Trophoblast cell (in vitro differentiated cells and primary cell): ENCODE data around the gene GAREM1.

Source experiments
- DNase-seq, 2 donors: peaks; one replicate each; pipeline ENCODE4 v3.0.0-alpha.2; 2016
- H2AFZ ChIP-seq: 2 replicates; pipeline ENCODE4 v1.6.1; 2013; ENCODE audit warnings: low read length, moderate library complexity, mild to moderate bottlenecking; ENCODE audit not compliant: insufficient read depth, poor library complexity
- H2AK5ac ChIP-seq: 2 replicates; pipeline ENCODE4 v1.6.1; 2013; ENCODE audit warnings: mild to moderate bottlenecking, low read length
- H2BK120ac ChIP-seq: 2 replicates; pipeline ENCODE4 v1.6.1; 2013; ENCODE audit warnings: low read length, mild to moderate bottlenecking, moderate library complexity; ENCODE audit not compliant: insufficient read depth, poor library complexity
- H2BK12ac ChIP-seq: 2 replicates; pipeline ENCODE4 v1.6.1; 2013; ENCODE audit warnings: mild to moderate bottlenecking, low read length, moderate library complexity
- H2BK5ac ChIP-seq: 2 replicates; pipeline ENCODE4 v1.6.1; 2013; ENCODE audit warnings: low read length, low read depth, moderate library complexity, mild to moderate bottlenecking; ENCODE audit not compliant: poor library complexity
- H3K14ac ChIP-seq: 2 replicates; pipeline ENCODE4 v1.6.1; 2013; ENCODE audit warnings: mild to moderate bottlenecking, low read length
- H3K18ac ChIP-seq: 2 replicates; pipeline ENCODE4 v1.6.1; 2013; ENCODE audit warnings: mild to moderate bottlenecking, low read length
- H3K23ac ChIP-seq: 2 replicates; pipeline ENCODE4 v1.6.1; 2013; ENCODE audit warnings: low read length
- H3K27ac ChIP-seq: 2 replicates; pipeline ENCODE4 v1.5.1; 2013; ENCODE audit warnings: low read depth, mild to moderate bottlenecking, inconsistent platforms, low read length, moderate library complexity
- H3K27me3 ChIP-seq: 2 replicates; pipeline ENCODE4 v1.6.1; 2013; ENCODE audit warnings: inconsistent platforms, mild to moderate bottlenecking, low read length, moderate library complexity; ENCODE audit not compliant: insufficient read depth
- H3K36me3 ChIP-seq, 2 experiments: 1 replicate in 1 of 2; 2 replicates in 1 of 2; pipeline ENCODE4 v1.6.1; 2013; ENCODE audit warnings: low read length in 2 of 2, mild to moderate bottlenecking in 2 of 2, moderate library complexity in 1 of 2; ENCODE audit not compliant: insufficient read depth in 2 of 2, control insufficient read depth in 1 of 2
- H3K4ac ChIP-seq: 2 replicates; pipeline ENCODE4 v1.6.1; 2013; ENCODE audit warnings: low read depth, mild to moderate bottlenecking, low read length, moderate library complexity
- H3K4me1 ChIP-seq, 2 experiments: 1 replicate in 1 of 2; 2 replicates in 1 of 2; pipeline ENCODE4 v1.6.1; 2013; ENCODE audit warnings: low read length in 2 of 2, mild to moderate bottlenecking in 2 of 2, moderate library complexity in 1 of 2; ENCODE audit not compliant: insufficient read depth in 2 of 2, control insufficient read depth in 1 of 2
- H3K4me2 ChIP-seq: 2 replicates; pipeline ENCODE4 v1.6.1; 2013; ENCODE audit warnings: inconsistent platforms, mild to moderate bottlenecking, low read length, moderate library complexity
- H3K4me3 ChIP-seq: 2 replicates; pipeline ENCODE4 v1.5.1; 2013; ENCODE audit warnings: mild to moderate bottlenecking, low read depth, low read length, inconsistent platforms
- H3K79me1 ChIP-seq: one replicate; pipeline ENCODE4 v1.6.1; 2013; ENCODE audit warnings: low read length
- H3K79me2 ChIP-seq: 2 replicates; pipeline ENCODE4 v1.6.1; 2013; ENCODE audit warnings: low read length, mild to moderate bottlenecking; ENCODE audit not compliant: control insufficient read depth, insufficient read depth, poor library complexity
- H3K9ac ChIP-seq: 2 replicates; pipeline ENCODE4 v1.6.1; 2013; ENCODE audit warnings: mild to moderate bottlenecking, low read length
- H3K9me3 ChIP-seq: 2 replicates; pipeline ENCODE4 v1.6.1; 2013; ENCODE audit warnings: low read depth, mild to moderate bottlenecking, control low read depth, inconsistent platforms, low read length; ENCODE audit not compliant: insufficient read depth
- H4K12ac ChIP-seq: 2 replicates; pipeline ENCODE4 v1.6.1; 2013; ENCODE audit warnings: low read depth, mild to moderate bottlenecking, low read length, moderate library complexity
- H4K8ac ChIP-seq: 2 replicates; pipeline ENCODE4 v1.6.1; 2013; ENCODE audit warnings: low read depth, mild to moderate bottlenecking, low read length, moderate library complexity
- H4K91ac ChIP-seq: one replicate; pipeline ENCODE4 v1.6.1; 2013; ENCODE audit warnings: low read depth, mild to moderate bottlenecking, low read length, moderate library complexity
- WGBS: extraction: QIAGEN DNeasy Blood & Tissue Kit; methylation state at CpG from one replicate; pipeline ENCODE4 v1.1.7; 2013; ENCODE audit warnings: missing lambda C conversion rate; ENCODE audit not compliant: insufficient read length, insufficient coverage; ENCODE audit errors: extremely low coverage; 5-methylcytosine and 5-hydroxymethylcytosine counted together

The GAREM1 gene

GRCh38 chr18:32443706-32444215 is 26.9 kb downstream of the GAREM1 start:
- no peak overlapping the region for H3K4ac ChIP-seq
- H3K9ac ChIP-seq: no peak overlapping the region
- H4K8ac ChIP-seq: no peak overlapping the region
- H3K79me2 ChIP-seq: no peaks in the 10 kb centered on the region
- H3K79me1 ChIP-seq: no peaks in the 10 kb centered on the region
- H3K27me3 ChIP-seq: no peaks in the 10 kb centered on the region
- no peak overlapping the region for H2AFZ ChIP-seq
- H4K12ac ChIP-seq: no peak overlapping the region
- no CpG with 5 or more reads among the region's 5 CpGs for WGBS
- H2AK5ac ChIP-seq: no peak overlapping the region
- H3K4me3 ChIP-seq: no peak overlapping the region
- H3K9me3 ChIP-seq: no peaks in the 10 kb centered on the region
- H3K14ac ChIP-seq: no peak overlapping the region
- H3K36me3 ChIP-seq: no peaks in the 10 kb centered on the region
- H3K18ac ChIP-seq: no peak overlapping the region
- no peak overlapping the region for H3K27ac ChIP-seq
- H4K91ac ChIP-seq: no peak overlapping the region
- no peak overlapping the region for H2BK5ac ChIP-seq
- DNase-seq: no peak
- H3K4me1 ChIP-seq: no peaks in the 10 kb centered on the region
- H3K4me2 ChIP-seq: no peak overlapping the region
- H3K23ac ChIP-seq: no peak overlapping the region
- H2BK120ac ChIP-seq: no peak overlapping the region
- H2BK12ac ChIP-seq: no peak overlapping the region

- no peak overlapping the region for H3K18ac ChIP-seq
- no peak overlapping the region for H2AFZ ChIP-seq
- H3K36me3 ChIP-seq: no peaks in the 10 kb centered on the region
- no peak overlapping the region for H4K91ac ChIP-seq
- no CpG with 5 or more reads among the region's 2 CpGs for WGBS
- H4K8ac ChIP-seq: no peak overlapping the region
- H3K79me2 ChIP-seq: no peaks in the 10 kb centered on the region
- no peaks in the 10 kb centered on the region for H3K27me3 ChIP-seq
- no peak overlapping the region for H3K4me3 ChIP-seq
- H2BK5ac ChIP-seq: no peak overlapping the region
- H3K4me2 ChIP-seq: no peak overlapping the region
- H3K27ac ChIP-seq: no peak overlapping the region
- no peak overlapping the region for H3K23ac ChIP-seq
- peaks cover 0 to 2% of the 10 kb centered on the region in 2 experiments for H3K4me1 ChIP-seq
- H2BK120ac ChIP-seq: no peak overlapping the region
- H3K14ac ChIP-seq: no peak overlapping the region
- no peak overlapping the region for H2AK5ac ChIP-seq
- H4K12ac ChIP-seq: no peak overlapping the region
- no peak overlapping the region for H3K4ac ChIP-seq
- H3K9me3 ChIP-seq: no peaks in the 10 kb centered on the region
- DNase-seq: no peak
- H3K79me1 ChIP-seq: no peaks in the 10 kb centered on the region
- H3K9ac ChIP-seq: no peak overlapping the region
- no peak overlapping the region for H2BK12ac ChIP-seq
These were observed 27.5 kb downstream of the GAREM1 start for GRCh38 chr18:32443033-32443705.

- no peak overlapping the region for H4K8ac ChIP-seq
- H3K9me3 ChIP-seq: no peaks in the 10 kb centered on the region
- H2BK5ac ChIP-seq: no peak overlapping the region
These were observed 28.1 kb downstream of the GAREM1 start for GRCh38 chr18:32442575-32442974.

GRCh38 chr18:32441533-32441932 is 29.1 kb downstream of the GAREM1 start:
- Histone ChIP-seq H2AFZ (no peak overlapping the region), H2AK5ac (no peak overlapping the region), H4K12ac (no peak overlapping the region), H3K14ac (no peak overlapping the region), H3K23ac (no peak overlapping the region), H3K4ac (no peak overlapping the region), H3K9me3 (no peaks in the 10 kb centered on the region), H3K4me2 (no peak overlapping the region), H2BK12ac (no peak overlapping the region), H3K4me3 (no peak overlapping the region), H3K4me1 (peaks cover 2 to 3% of the 10 kb centered on the region in 2 experiments), H2BK5ac (no peak overlapping the region), H3K18ac (no peak overlapping the region), H3K79me2 (no peaks in the 10 kb centered on the region), H3K27me3 (no peaks in the 10 kb centered on the region), H4K8ac (no peak overlapping the region), H3K9ac (no peak overlapping the region), H3K36me3 (no peaks in the 10 kb centered on the region), H4K91ac (no peak overlapping the region), H3K79me1 (no peaks in the 10 kb centered on the region), H3K27ac (no peak overlapping the region), H2BK120ac (no peak overlapping the region)
- no peak for DNase-seq
- no CpG with 5 or more reads among the region's 8 CpGs for WGBS

More at GRCh38 chr18:32442575-32442974, 28.1 kb downstream of the GAREM1 start:
- no peak overlapping the region for H3K23ac ChIP-seq
- no peak overlapping the region for H3K4me2 ChIP-seq
- H2BK120ac ChIP-seq: no peak overlapping the region
- H3K79me2 ChIP-seq: no peaks in the 10 kb centered on the region
- H3K79me1 ChIP-seq: no peaks in the 10 kb centered on the region
- H3K9ac ChIP-seq: no peak overlapping the region
- H2AK5ac ChIP-seq: no peak overlapping the region
- no peak overlapping the region for H2BK12ac ChIP-seq
- H3K4me3 ChIP-seq: no peak overlapping the region
- no peak for DNase-seq
- no peak overlapping the region for H3K4ac ChIP-seq
- H3K4me1 ChIP-seq: peaks cover 0 to 3% of the 10 kb centered on the region in 2 experiments
- H3K14ac ChIP-seq: no peak overlapping the region
- no peak overlapping the region for H3K27ac ChIP-seq
- no peak overlapping the region for H4K91ac ChIP-seq
- H3K27me3 ChIP-seq: no peaks in the 10 kb centered on the region
- no peak overlapping the region for H2AFZ ChIP-seq
- no peak overlapping the region for H4K12ac ChIP-seq
- H3K36me3 ChIP-seq: no peaks in the 10 kb centered on the region
- H3K18ac ChIP-seq: no peak overlapping the region
